GM13976 (cell line): ENCODE measurements around the gene CRYGN.
A peak's percentile ranks its signal among the peaks of the same experiment; 100 is the strongest.

ENCODE experiments used
- DNase-seq: peaks from one replicate; pipeline ENCODE4 v3.0.0; 2012; ENCODE audit warnings: low spot score
- CTCF ChIP-seq: IDR thresholded peaks from 2 replicates; pipeline ENCODE4 v1.5.1; 2012; ENCODE audit warnings: borderline replicate concordance, mild to moderate bottlenecking; ENCODE audit not compliant: insufficient read depth; ENCODE audit errors: extremely low read depth, missing control alignments, control extremely low read depth
- in situ Hi-C: fragments of 300-500 bp; cut with MboI; formaldehyde crosslinking; loops from one replicate; pipeline ENCODE4 v1.12.0; 2022; ENCODE audit warnings: low sequenced_read_pairs, mixed read lengths, inconsistent platforms; ENCODE audit not compliant: unreplicated experiment

The CRYGN gene

GRCh38 chr7:151403764-151404163, 36.2 kb downstream of the CRYGN start:
- DNase-seq, result no peak
- no peak for TF ChIP-seq CTCF
- in situ Hi-C loops, result no loop called here

DNA sequence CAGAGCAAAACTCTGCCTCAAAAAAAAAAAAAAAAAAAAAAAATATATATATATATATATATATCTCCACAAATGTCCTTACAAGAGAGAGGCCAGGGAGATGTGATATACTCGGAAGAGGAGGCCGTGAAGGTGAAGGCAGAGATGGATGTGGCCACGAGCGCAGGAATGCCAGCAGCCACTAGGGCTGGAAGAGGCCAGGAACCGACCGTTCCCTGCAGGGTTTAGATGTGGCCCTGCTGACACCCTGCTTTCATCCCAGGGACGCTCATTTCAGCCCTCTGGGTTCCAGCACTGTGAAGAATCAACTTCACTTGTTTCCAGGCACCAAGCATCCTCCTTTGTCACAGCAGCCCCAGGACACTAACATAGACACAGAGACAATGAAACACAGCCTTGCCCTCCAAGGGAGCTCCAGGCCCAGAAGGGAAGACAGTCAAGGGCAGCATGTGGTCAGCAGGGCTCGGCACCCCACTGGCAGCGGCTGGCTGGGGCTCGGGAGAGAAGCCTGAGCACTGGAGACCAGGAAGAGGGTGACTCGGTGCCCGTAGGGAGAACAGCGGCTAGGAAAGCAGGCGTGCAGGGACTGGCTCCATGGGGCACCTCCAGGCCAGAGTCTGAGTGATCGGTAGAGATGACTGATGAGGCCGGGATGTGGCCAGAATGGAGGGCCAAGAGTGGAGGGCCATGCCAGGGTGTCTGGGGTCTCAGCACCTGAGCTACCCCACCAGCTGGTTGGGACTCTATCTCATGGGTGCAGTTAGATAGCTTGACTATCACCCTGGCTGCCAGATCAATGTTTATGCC, 37.7 kb downstream of the CRYGN start:
- no peak for DNase-seq
- TF ChIP-seq CTCF, result no peak
- in situ Hi-C loops, result no loop called here

DNA sequence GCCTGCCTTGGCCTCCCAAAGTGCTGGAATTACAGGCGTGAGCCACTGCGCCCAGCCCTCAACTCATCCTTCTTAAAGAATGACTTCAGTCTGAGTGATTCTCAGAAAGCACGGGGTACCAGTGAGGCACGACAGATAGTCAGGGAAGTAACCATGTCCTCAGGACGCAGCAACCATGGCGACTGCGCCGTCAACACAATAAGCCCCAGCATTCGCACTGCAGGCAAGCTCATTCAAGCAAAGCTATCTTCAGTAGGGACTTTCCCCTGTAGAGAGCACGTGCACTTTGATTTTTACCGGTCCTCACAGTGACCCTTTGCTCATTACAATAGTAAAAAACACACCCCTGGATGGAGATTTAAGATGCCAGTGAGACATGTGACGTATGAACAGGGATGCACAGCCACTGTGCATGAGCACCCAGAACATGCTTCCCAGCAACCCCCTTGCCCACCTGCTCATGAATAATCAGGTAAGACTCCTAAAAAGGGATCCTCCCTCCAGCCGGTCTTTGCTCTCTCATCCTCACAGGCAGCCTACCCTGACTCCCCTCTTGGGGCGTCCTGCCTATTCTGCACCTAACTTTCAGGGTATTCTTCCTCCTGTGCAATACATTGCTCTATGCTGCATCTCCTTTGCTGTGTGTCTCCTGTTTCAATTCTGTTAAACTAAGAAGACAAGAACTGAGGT, 39.2 kb downstream of the CRYGN start:
- DNase-seq, result peak; percentile 75
- no peak for TF ChIP-seq CTCF
- in situ Hi-C loops, result no loop called here

GRCh38 chr7:151399906-151400305, 40.0 kb downstream of the CRYGN start:
- in situ Hi-C loops, result no loop called here

GRCh38 chr7:151399305-151399601, 40.7 kb downstream of the CRYGN start:
- DNase-seq, result no peak
- in situ Hi-C loops, result no loop called here
- no peak for TF ChIP-seq CTCF

More at GRCh38 chr7:151399906-151400305, 40.0 kb downstream of the CRYGN start:
- no peak for TF ChIP-seq CTCF
- DNase-seq, result no peak

GRCh38 chr7:151398446-151399304, 41.3 kb downstream of the CRYGN start:
- in situ Hi-C loops, result no loop called here
- DNase-seq, result no peak
- no peak for TF ChIP-seq CTCF
